GM12878 (cell line): Measurements from ENCODE around the gene BEST3.

Experiments used
- NKRF ChIP-seq: fragments of 450-650 bp; conservative IDR thresholded peaks from 2 replicates; pipeline ENCODE4 v1.6.1; 2017; ENCODE audit warnings: mild to moderate bottlenecking, moderate library complexity
- RELB ChIP-seq: fragments of 450-650 bp; IDR thresholded peaks from 2 replicates; pipeline ENCODE4 v1.6.1; 2017; ENCODE audit warnings: low read depth, mild to moderate bottlenecking, moderate library complexity

GRCh38 chr12:69642531-69642930 is 56.6 kb downstream of the BEST3 start:
- no peak for TF ChIP-seq NKRF
- no peak for TF ChIP-seq RELB
